GM12801 (cell line): ENCODE measurements around the gene OSCP1.

Experiments used
- TF ChIP-seq, protein P1 (sequence below): IDR thresholded peaks from one replicate; pipeline ENCODE4 v1.5.1; 2011; ENCODE audit warnings: control low read depth; ENCODE audit not compliant: insufficient read length; ENCODE audit errors: extremely low read depth

OSCP1 gene

DNA sequence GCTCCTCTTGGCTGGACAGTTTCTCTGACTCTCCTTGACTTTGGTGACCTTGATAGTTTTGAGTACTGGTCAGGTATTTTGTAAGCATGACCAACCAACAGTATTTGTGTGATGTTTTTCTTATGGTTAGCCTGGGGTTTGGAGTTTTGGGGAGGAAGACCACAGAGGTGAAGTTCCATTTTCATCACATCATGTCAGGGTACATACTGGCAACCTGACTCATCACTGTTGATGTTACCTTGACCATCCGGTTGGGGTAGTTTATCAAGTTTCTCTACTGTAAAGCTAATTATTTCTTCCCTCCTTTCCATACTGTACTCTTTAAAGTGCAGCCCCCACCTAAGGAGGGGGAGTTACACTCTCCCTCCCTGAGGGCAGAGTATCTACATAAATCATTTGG is 13.4 kb downstream of the OSCP1 start:
- TF ChIP-seq, protein P1, sequence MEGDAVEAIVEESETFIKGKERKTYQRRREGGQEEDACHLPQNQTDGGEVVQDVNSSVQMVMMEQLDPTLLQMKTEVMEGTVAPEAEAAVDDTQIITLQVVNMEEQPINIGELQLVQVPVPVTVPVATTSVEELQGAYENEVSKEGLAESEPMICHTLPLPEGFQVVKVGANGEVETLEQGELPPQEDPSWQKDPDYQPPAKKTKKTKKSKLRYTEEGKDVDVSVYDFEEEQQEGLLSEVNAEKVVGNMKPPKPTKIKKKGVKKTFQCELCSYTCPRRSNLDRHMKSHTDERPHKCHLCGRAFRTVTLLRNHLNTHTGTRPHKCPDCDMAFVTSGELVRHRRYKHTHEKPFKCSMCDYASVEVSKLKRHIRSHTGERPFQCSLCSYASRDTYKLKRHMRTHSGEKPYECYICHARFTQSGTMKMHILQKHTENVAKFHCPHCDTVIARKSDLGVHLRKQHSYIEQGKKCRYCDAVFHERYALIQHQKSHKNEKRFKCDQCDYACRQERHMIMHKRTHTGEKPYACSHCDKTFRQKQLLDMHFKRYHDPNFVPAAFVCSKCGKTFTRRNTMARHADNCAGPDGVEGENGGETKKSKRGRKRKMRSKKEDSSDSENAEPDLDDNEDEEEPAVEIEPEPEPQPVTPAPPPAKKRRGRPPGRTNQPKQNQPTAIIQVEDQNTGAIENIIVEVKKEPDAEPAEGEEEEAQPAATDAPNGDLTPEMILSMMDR, result no peak

- TF ChIP-seq, protein P1, result no peak
Observed at GRCh38 chr1:36433102-36433501, 17.1 kb downstream of the OSCP1 start.

GRCh38 chr1:36432616-36433015 is 17.6 kb downstream of the OSCP1 start:
- TF ChIP-seq, protein P1, result no peak

DNA sequence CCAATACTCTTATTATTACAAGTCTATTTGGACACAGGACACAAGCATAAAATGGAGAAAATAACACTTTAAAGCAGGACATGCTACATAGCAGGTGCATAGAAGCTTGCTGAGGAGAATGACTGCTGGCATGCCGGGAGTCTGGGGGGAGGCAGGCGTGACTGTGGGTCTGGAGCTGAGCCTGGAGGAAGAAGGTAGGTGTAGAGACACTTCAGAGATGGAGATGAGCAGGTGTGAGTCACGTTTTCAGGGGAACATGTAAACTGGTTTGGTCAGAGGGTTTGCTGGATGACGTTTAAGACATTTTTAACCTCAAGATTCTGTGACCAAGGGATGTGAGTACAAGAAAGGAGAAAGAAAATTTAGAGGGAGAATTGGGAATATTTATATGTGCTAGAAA is 24.5 kb downstream of the OSCP1 start:
- TF ChIP-seq, protein P1, result no peak

- TF ChIP-seq, protein P1, result no peak
Observed at GRCh38 chr1:36421649-36422048, 28.6 kb downstream of the OSCP1 start.

- TF ChIP-seq, protein P1, result peak; percentile 82
Observed at GRCh38 chr1:36420836-36421317, 29.4 kb downstream of the OSCP1 start.

DNA sequence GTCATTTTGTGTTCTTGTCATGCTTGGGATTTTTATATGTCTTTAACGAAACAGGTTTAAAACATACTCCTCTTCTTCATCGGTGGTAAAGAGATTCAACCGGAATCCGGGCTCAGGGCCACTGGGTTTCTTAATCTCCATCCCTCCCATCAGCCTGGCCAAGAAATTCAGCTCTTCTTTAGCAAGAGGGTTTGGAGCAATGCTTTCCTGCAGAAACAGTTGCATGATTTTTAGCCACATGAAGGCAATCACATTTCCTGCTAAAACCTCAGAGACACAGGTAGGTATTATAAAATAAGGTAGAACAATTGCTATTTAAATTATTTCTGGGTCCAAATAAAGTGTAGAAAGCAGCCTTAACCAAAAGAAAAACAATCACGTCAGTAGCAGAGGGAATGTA is 29.8 kb downstream of the OSCP1 start:
- TF ChIP-seq, protein P1, result no peak

DNA sequence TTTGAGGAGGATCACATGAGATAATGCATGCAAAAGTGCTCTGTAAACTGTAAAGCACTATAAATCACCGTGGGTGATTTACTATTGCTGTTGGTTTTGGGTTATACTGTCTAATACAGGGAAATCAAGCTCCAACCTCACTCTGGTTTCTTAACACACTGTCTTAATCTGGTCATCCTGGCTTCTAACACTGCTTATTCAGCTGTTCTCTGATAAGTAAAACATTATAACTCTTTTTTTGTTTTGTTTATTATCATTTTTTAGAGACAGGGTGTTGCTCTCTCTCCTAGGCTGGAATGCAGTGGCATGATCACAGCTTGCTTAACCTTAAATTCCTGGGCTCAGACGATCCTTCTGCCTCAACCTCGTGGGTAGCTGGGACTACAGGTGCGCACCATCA is 30.7 kb downstream of the OSCP1 start:
- TF ChIP-seq, protein P1, result no peak
